Measurements from ENCODE around the gene TGM6.

Gene TGM6

GRCh38 chr20:2364044-2364443 is 16.7 kb upstream of the TGM6 start:
- DNase-seq (ENCODE audit: low read depth), result no peak

GRCh38 chr20:2365091-2365490 is 15.6 kb upstream of the TGM6 start:
- DNase-seq (ENCODE audit: low read depth), result no peak

GRCh38 chr20:2365666-2366065 is 15.0 kb upstream of the TGM6 start:
- no peak for DNase-seq (ENCODE audit: low read depth)

GRCh38 chr20:2368621-2369020 is 12.1 kb upstream of the TGM6 start:
- no peak for DNase-seq (ENCODE audit: low read depth)

- no peak for DNase-seq (ENCODE audit: low read depth)
Observed at GRCh38 chr20:2373098-2373497, 7.6 kb upstream of the TGM6 start.

- no peak for DNase-seq (ENCODE audit: low read depth)
Observed at GRCh38 chr20:2374346-2375125, 6.2 kb upstream of the TGM6 start.

- DNase-seq (ENCODE audit: low read depth), result no peak
Observed at GRCh38 chr20:2378893-2379292, 1.8 kb upstream of the TGM6 start.

- DNase-seq (ENCODE audit: low read depth), result peak; percentile 10
Observed at GRCh38 chr20:2379511-2380229, 1.0 kb upstream of the TGM6 start.

- DNase-seq (ENCODE audit: low read depth), result no peak
Observed at GRCh38 chr20:2381303-2381702, 602 bp downstream of the TGM6 start.

GRCh38 chr20:2382833-2383232 is 2.1 kb downstream of the TGM6 start:
- no peak for DNase-seq (ENCODE audit: low read depth)

- DNase-seq (ENCODE audit: low read depth), result no peak
Observed at GRCh38 chr20:2385026-2385425, 4.3 kb downstream of the TGM6 start.

GRCh38 chr20:2385496-2385895 is 4.8 kb downstream of the TGM6 start:
- DNase-seq (ENCODE audit: low read depth), result no peak

GRCh38 chr20:2386516-2387179 is 5.9 kb downstream of the TGM6 start:
- no peak for DNase-seq (ENCODE audit: low read depth)

GRCh38 chr20:2387180-2387577 is 6.5 kb downstream of the TGM6 start:
- DNase-seq (ENCODE audit: low read depth), result no peak

GRCh38 chr20:2387580-2387979 is 6.9 kb downstream of the TGM6 start:
- DNase-seq (ENCODE audit: low read depth), result no peak

GRCh38 chr20:2390951-2391675 is 10.4 kb downstream of the TGM6 start:
- DNase-seq (ENCODE audit: low read depth), result no peak

GRCh38 chr20:2394411-2395055 is 13.8 kb downstream of the TGM6 start:
- DNase-seq (ENCODE audit: low read depth), result no peak

GRCh38 chr20:2395136-2395535 is 14.4 kb downstream of the TGM6 start:
- no peak for DNase-seq (ENCODE audit: low read depth)

- no peak for DNase-seq (ENCODE audit: low read depth)
Observed at GRCh38 chr20:2396241-2396814, 15.6 kb downstream of the TGM6 start.

- DNase-seq (ENCODE audit: low read depth), result no peak
Observed at GRCh38 chr20:2397091-2397490, 16.4 kb downstream of the TGM6 start.

GRCh38 chr20:2397595-2398145 is 17.0 kb downstream of the TGM6 start:
- no peak for DNase-seq (ENCODE audit: low read depth)

All from T-helper 22 cell (primary cell).